SU-DHL-6 (cell line): Measurements from ENCODE around the gene SLC45A3.

Experiments
- EZH2phosphoT487 ChIP-seq: fragments of 200-600 bp; sonication (generic), shearing (Covaris generic); conservative IDR thresholded peaks from 2 replicates; pipeline ENCODE4 v1.6.1; 2018; ENCODE audit warnings: mild to moderate bottlenecking, antibody characterized with exemption, low read length, moderate library complexity, mixed read lengths
- TF ChIP-seq, protein P1 (sequence below): fragments of 200-600 bp; sonication (generic); IDR thresholded peaks from one replicate; pipeline ENCODE4 v1.5.1; 2017; ENCODE audit warnings: antibody characterized with exemption, mild to moderate bottlenecking, low read length, moderate library complexity; ENCODE audit not compliant: insufficient read depth, poor library complexity, severe bottlenecking

- TF ChIP-seq, protein P1, sequence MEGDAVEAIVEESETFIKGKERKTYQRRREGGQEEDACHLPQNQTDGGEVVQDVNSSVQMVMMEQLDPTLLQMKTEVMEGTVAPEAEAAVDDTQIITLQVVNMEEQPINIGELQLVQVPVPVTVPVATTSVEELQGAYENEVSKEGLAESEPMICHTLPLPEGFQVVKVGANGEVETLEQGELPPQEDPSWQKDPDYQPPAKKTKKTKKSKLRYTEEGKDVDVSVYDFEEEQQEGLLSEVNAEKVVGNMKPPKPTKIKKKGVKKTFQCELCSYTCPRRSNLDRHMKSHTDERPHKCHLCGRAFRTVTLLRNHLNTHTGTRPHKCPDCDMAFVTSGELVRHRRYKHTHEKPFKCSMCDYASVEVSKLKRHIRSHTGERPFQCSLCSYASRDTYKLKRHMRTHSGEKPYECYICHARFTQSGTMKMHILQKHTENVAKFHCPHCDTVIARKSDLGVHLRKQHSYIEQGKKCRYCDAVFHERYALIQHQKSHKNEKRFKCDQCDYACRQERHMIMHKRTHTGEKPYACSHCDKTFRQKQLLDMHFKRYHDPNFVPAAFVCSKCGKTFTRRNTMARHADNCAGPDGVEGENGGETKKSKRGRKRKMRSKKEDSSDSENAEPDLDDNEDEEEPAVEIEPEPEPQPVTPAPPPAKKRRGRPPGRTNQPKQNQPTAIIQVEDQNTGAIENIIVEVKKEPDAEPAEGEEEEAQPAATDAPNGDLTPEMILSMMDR: no peak
- TF ChIP-seq EZH2phosphoT487: no peak
These were observed 20.6 kb upstream of the SLC45A3 start for GRCh38 chr1:205700865-205701401.
